Pulmonary artery endothelial cell (primary cell): ENCODE measurements around the gene CCDC106. TPM values are rescaled to one million over a fixed set of nuclear protein-coding genes. Genes with fewer than 3 reads are reported as not detected.

ENCODE experiments used
- DNase-seq: peaks from one replicate; pipeline ENCODE4 v3.0.0-alpha.2; 2011; ENCODE audit warnings: low read depth, low spot score
- total RNA-seq: library from RNA; depleted of rRNA; stranded (reverse); fragments of >200 nt; gene quantifications from 2 replicates; pipeline ENCODE4 v1.2.3, GENCODE V29; 2014

Gene CCDC106
- total RNA-seq, 1 donor from 2014 or later, result 8.6 TPM

- no peak for DNase-seq
Observed at GRCh38 chr19:55635856-55636440, 12.1 kb upstream of the CCDC106 start.

DNA sequence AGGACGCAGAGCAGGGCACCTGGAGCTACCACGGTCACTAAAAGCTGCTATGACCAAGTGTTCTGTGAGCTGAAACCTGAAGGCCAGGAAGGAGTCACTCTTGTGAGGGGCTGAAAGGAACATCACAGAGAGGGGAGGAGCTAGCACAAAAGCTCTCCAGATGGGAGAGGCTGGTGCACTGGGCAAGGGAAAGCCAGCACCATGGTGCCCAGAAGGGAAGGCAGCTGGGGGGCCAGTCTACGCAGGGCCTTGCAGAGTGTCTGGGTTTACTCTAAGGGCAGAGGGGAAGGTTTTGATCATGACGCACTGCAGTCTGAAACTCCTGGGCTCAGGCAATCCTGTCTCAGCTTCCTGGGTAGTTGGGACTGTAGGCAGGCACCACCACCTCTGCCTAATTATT, 11.3 kb upstream of the CCDC106 start:
- no peak for DNase-seq

GRCh38 chr19:55637534-55637933, 10.5 kb upstream of the CCDC106 start:
- DNase-seq, result no peak

- no peak for DNase-seq
Observed at GRCh38 chr19:55638864-55639359, 9.1 kb upstream of the CCDC106 start.

GRCh38 chr19:55640043-55640576, 7.9 kb upstream of the CCDC106 start:
- DNase-seq, result no peak

- no peak for DNase-seq
Observed at GRCh38 chr19:55640577-55641425, 7.2 kb upstream of the CCDC106 start, which contains the start of gene ZNF580. Gene ZNF580, plus strand, starts transcription at chr19:55641002. Its CDS starts 1,507 bp downstream, at chr19:55642509.

- DNase-seq, result no peak
Observed at GRCh38 chr19:55641426-55642152, 6.4 kb upstream of the CCDC106 start.

DNA sequence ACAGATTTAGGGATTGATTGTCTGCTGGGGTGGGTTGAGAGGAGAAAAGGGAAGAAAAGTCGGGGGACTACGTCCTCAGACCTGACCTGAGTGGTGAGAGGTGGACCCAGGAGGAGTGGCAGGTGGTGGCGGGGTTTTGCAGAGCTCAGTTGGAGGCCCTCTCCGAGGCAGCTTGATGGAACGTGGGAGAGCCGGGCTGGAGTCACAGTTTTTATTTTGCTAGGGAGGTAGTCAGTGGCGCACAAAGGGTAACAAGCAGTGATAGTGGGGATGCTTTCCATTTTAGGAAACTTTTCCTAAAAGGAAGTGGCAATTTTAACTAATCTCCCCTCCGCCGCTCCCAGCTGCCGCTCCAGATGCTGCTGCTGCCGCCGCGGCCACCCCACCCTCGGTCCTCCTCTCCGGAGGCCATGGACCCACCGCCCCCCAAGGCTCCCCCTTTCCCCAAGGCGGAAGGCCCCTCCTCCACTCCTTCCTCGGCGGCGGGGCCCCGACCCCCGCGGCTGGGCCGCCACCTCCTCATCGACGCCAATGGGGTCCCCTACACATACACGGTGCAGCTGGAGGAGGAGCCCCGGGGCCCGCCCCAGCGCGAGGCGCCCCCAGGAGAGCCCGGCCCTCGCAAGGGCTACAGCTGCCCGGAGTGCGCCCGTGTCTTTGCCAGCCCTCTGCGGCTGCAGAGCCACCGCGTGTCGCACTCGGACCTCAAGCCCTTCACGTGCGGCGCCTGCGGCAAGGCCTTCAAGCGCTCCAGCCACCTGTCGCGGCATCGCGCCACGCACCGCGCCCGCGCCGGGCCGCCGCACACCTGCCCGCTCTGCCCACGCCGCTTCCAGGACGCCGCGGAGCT, 5.6 kb upstream of the CCDC106 start:
- DNase-seq, result no peak

- no peak for DNase-seq
Observed at GRCh38 chr19:55643003-55643886, 4.8 kb upstream of the CCDC106 start, which contains the start of gene ZNF581. Gene ZNF581, plus strand, starts transcription at chr19:55643649. Its CDS starts 923 bp downstream, at chr19:55644572.

GRCh38 chr19:55643887-55644176, 4.2 kb upstream of the CCDC106 start:
- DNase-seq, result no peak

- no peak for DNase-seq
Observed at GRCh38 chr19:55644191-55644833, 3.7 kb upstream of the CCDC106 start.

- no peak for DNase-seq
Observed at GRCh38 chr19:55644842-55645511, 3.0 kb upstream of the CCDC106 start.

- no peak for DNase-seq
Observed at GRCh38 chr19:55645512-55645881, 2.5 kb upstream of the CCDC106 start.

DNA sequence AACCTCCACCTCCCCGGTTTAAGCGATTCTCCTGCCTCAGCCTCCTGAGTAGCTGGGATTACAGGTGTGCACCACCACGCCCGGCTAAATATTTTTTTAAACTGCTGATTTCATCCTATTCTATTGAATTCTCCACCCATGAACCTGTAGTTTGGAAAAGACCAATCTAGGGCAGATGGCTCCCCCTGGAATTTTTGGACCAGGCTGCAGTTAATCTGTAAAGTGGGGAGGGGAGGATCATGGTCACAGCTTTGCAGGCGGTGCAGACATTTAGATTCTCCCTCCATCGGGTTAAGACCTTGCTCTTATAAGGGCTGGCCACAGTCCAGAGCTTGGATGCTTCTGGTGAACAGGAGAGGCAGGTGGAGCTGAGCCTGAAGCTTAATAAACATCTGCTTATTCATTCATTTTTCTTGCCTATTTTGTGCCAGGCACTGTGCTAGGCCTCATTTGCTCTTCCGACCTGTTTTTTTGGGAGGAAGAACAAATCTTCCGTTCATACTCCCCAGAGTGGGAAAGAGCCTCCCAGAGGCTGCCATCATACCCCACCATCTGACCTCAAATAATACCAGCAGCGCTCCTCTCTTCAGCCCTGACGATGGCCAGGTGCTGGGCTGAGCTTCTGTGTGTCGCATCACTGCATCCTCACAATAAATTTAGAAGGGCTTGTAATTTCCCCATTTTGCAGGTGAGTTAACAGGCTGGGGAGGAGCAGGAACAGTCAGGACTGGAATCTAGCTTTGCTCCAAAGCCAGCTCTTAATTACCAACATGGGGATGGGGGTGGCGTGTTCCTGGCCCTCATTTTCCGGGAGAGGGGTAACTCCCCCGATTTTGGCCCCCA, 902 bp upstream of the CCDC106 start:
- no peak for DNase-seq

GRCh38 chr19:55648585-55649267, 714 bp downstream of the CCDC106 start:
- no peak for DNase-seq

GRCh38 chr19:55649268-55650125, 1.5 kb downstream of the CCDC106 start:
- DNase-seq, result no peak
